HG03565 (cell line): ENCODE data around the gene OST4.

Source experiments
- ATAC-seq: cut with Tn5 transposase; IDR thresholded peaks from one replicate; pipeline ENCODE4 v1.9.1; 2021; ENCODE audit warnings: mild to moderate bottlenecking, moderate library complexity; ENCODE audit not compliant: unreplicated experiment

OST4 gene

GRCh38 chr2:27027211-27027651, 44.2 kb downstream of the OST4 start:
- no peak for ATAC-seq

GRCh38 chr2:27025861-27026851, 45.3 kb downstream of the OST4 start:
- ATAC-seq = no peak

- ATAC-seq = no peak
Measured at GRCh38 chr2:27025281-27025800, 46.1 kb downstream of the OST4 start.

- no peak for ATAC-seq
Measured at GRCh38 chr2:27024812-27025211, 46.6 kb downstream of the OST4 start.

- no peak for ATAC-seq
Measured at GRCh38 chr2:27024188-27024587, 47.3 kb downstream of the OST4 start.

GRCh38 chr2:27023740-27024139, 47.7 kb downstream of the OST4 start:
- no peak for ATAC-seq

GRCh38 chr2:27021253-27022049, 50.0 kb downstream of the OST4 start:
- ATAC-seq = no peak
